WTC11 (cell line): ENCODE results near the gene TSPAN5. TPM values are rescaled to one million over a fixed set of nuclear protein-coding genes. Genes with fewer than 3 reads are reported as not detected.
A peak's percentile ranks its signal among the peaks of the same experiment; 100 is the strongest.

ENCODE experiments used
- ATAC-seq: fragments of 200-7000 bp; cut with Tn5 transposase; 2 replicates; pipeline ENCODE4 v1.10.0; 2021; ENCODE audit warnings: mild to moderate bottlenecking, moderate library complexity
- CTCF ChIA-PET: fragments of 300-600 bp; sonication (Branson Sonifier 250); formaldehyde crosslinking; loops from one replicate; lab custom pipeline; 2021; ENCODE audit warnings: antibody characterized with exemption; lab: Charles Lee
- POLR2A ChIA-PET: fragments of 350-600 bp; sonication (Branson Sonifier 250); formaldehyde crosslinking; loops from one replicate; lab custom pipeline; 2021; ENCODE audit warnings: antibody characterized with exemption; lab: Charles Lee
- DNase-seq: peaks from one replicate; pipeline ENCODE4 v3.0.0; 2021; ENCODE audit warnings: low spot score
- H3K27ac Mint-ChIP-seq: 2 replicates; pipeline ENCODE4 v1.8.0; 2021; ENCODE audit warnings: mixed read lengths
- H3K27me3 Mint-ChIP-seq: 2 replicates; pipeline ENCODE4 v1.8.0; 2021; ENCODE audit warnings: low read depth, mild to moderate bottlenecking, moderate library complexity, mixed read lengths
- H3K36me3 Mint-ChIP-seq: 2 replicates; pipeline ENCODE4 v1.8.0; 2021; ENCODE audit warnings: mixed read lengths
- H3K4me1 Mint-ChIP-seq: 2 replicates; pipeline ENCODE4 v1.8.0; 2022; ENCODE audit warnings: mixed read lengths
- H3K4me3 Mint-ChIP-seq: 2 replicates; pipeline ENCODE4 v1.8.0; 2021; ENCODE audit warnings: mild to moderate bottlenecking, moderate library complexity, mixed read lengths
- H3K9me3 Mint-ChIP-seq: 2 replicates; pipeline ENCODE4 v1.8.0; 2021; ENCODE audit warnings: mixed read lengths
- AR ChIP-seq: fragments of 250-450 bp; sonication (Bioruptor Pico); IDR thresholded peaks from 2 replicates; pipeline ENCODE4 v1.9.0; 2021; ENCODE audit warnings: mild to moderate bottlenecking
- ATF1 ChIP-seq: sonication (generic); formaldehyde crosslinking; IDR thresholded peaks from 2 replicates; pipeline ENCODE4 v1.8.1; 2023; ENCODE audit warnings: mild to moderate bottlenecking, moderate library complexity, missing genetic modification reagents
- ETV6 ChIP-seq: sonication (generic); formaldehyde crosslinking; IDR thresholded peaks from 2 replicates; pipeline ENCODE4 v1.8.1; 2022; ENCODE audit warnings: mild to moderate bottlenecking, missing genetic modification reagents
- FOXK1 ChIP-seq: sonication (generic); formaldehyde crosslinking; IDR thresholded peaks from 2 replicates; pipeline ENCODE4 v1.8.0; 2022; ENCODE audit warnings: mild to moderate bottlenecking, moderate library complexity, missing genetic modification reagents
- FOXP1 ChIP-seq: sonication (generic); formaldehyde crosslinking; IDR thresholded peaks from 2 replicates; pipeline ENCODE4 v1.8.0; 2022; ENCODE audit warnings: missing genetic modification reagents, mild to moderate bottlenecking, moderate library complexity, borderline replicate concordance
- FOXP4 ChIP-seq: sonication (generic); formaldehyde crosslinking; IDR thresholded peaks from 2 replicates; pipeline ENCODE4 v1.8.0; 2022; ENCODE audit warnings: mild to moderate bottlenecking, missing genetic modification reagents
- GABPB1 ChIP-seq: sonication (generic); formaldehyde crosslinking; IDR thresholded peaks from 2 replicates; pipeline ENCODE4 v1.8.1; 2023; ENCODE audit warnings: mild to moderate bottlenecking, missing genetic modification reagents
- GTF2I ChIP-seq: fragments of 250-450 bp; sonication (Bioruptor Pico); conservative IDR thresholded peaks from 2 replicates; pipeline ENCODE4 v1.4.0; 2021; ENCODE audit warnings: mild to moderate bottlenecking
- MLX ChIP-seq: sonication (generic); formaldehyde crosslinking; IDR thresholded peaks from 2 replicates; pipeline ENCODE4 v1.8.1; 2023; ENCODE audit warnings: mild to moderate bottlenecking, missing genetic modification reagents, moderate library complexity
- NFYB ChIP-seq: sonication (generic); formaldehyde crosslinking; conservative IDR thresholded peaks from 2 replicates; pipeline ENCODE4 v1.8.0; 2022; ENCODE audit warnings: low read depth, missing genetic modification reagents
- OVOL2 ChIP-seq: fragments of 250-450 bp; sonication (Bioruptor Pico); IDR thresholded peaks from 2 replicates; pipeline ENCODE4 v1.9.0; 2021; ENCODE audit warnings: mild to moderate bottlenecking, borderline replicate concordance
- PRDM15 ChIP-seq: sonication (generic); formaldehyde crosslinking; IDR thresholded peaks from 2 replicates; pipeline ENCODE4 v1.8.0; 2022; ENCODE audit warnings: missing genetic modification reagents
- ZMAT4 ChIP-seq: fragments of 250-450 bp; sonication (Bioruptor Pico); IDR thresholded peaks from 2 replicates; pipeline ENCODE4 v1.9.0; 2021; ENCODE audit warnings: mild to moderate bottlenecking
- total RNA-seq: library from RNA; stranded (reverse); gene quantifications from 3 replicates; pipeline ENCODE4 v1.2.3, GENCODE V29; 2021

Gene TSPAN5
- total RNA-seq, 1 experiment from 2014 or later = 22.7 TPM

GRCh38 chr4:98604723-98605122 lies 53.7 kb downstream of the TSPAN5 start:
- ChIA-PET POLR2A (no interaction called here), CTCF (no interaction called here)
- peaks cover 22% of the 10 kb centered on the region for H3K36me3 Mint-ChIP-seq
- H3K9me3 Mint-ChIP-seq = peaks cover 21% of the 10 kb centered on the region
- DNase-seq (no peak), ATAC-seq (no peak)
- peaks cover 1% of the 10 kb centered on the region; the same call in 1 of the 2 replicates for H3K27me3 Mint-ChIP-seq
- no peak overlapping the region for H3K4me3 Mint-ChIP-seq
- peaks cover 76% of the 10 kb centered on the region for H3K4me1 Mint-ChIP-seq
- H3K27ac Mint-ChIP-seq = 0 out of 2 replicates have a peak overlapping the region, but pooled peaks have one; percentile 10
- TF ChIP-seq ZMAT4 (CRISPR knock-in tag) (no peak), FOXP4 (CRISPR knock-in tag) (no peak), PRDM15 (CRISPR knock-in tag) (no peak)

- H3K4me3 Mint-ChIP-seq = no peak overlapping the region
- H3K4me1 Mint-ChIP-seq = peaks cover 67% of the 10 kb centered on the region
- ChIA-PET CTCF (no interaction called here), POLR2A (interaction anchor here (0.7 kb wide), 1 partner anchor 9 kb away, joined by 3 read pairs; no protein-coding TSS in a partner anchor)
- H3K27me3 Mint-ChIP-seq = peaks cover 5% of the 10 kb centered on the region
- peak overlapping the region; percentile 56; the same call in 1 of the 2 replicates for H3K27ac Mint-ChIP-seq
- ATAC-seq = no peak
- peaks cover 29% of the 10 kb centered on the region for H3K9me3 Mint-ChIP-seq
- H3K36me3 Mint-ChIP-seq = peaks cover 28% of the 10 kb centered on the region
- DNase-seq = no peak
- TF ChIP-seq GTF2I = no peak
- TF ChIP-seq ETV6 (CRISPR knock-in tag) = no peak
- TF ChIP-seq ATF1 (CRISPR knock-in tag) = no peak
- TF ChIP-seq MLX (CRISPR knock-in tag) = no peak
- TF ChIP-seq NFYB (CRISPR knock-in tag) = no peak
- no peak for TF ChIP-seq OVOL2 (CRISPR knock-in tag)
- no peak for TF ChIP-seq GABPB1 (CRISPR knock-in tag)
- no peak for TF ChIP-seq FOXK1
- TF ChIP-seq FOXP1 (CRISPR knock-in tag) = no peak
- TF ChIP-seq AR (CRISPR knock-in tag) = no peak
These were observed 54.5 kb downstream of the TSPAN5 start for GRCh38 chr4:98603683-98604521.
